ENCODE results near the gene CCM2. TPM values are rescaled to one million over a fixed set of nuclear protein-coding genes. Genes with fewer than 3 reads are reported as not detected.

Gene CCM2
- total RNA-seq, 1 experiment from 2014 or later: 62.9 TPM

DNA sequence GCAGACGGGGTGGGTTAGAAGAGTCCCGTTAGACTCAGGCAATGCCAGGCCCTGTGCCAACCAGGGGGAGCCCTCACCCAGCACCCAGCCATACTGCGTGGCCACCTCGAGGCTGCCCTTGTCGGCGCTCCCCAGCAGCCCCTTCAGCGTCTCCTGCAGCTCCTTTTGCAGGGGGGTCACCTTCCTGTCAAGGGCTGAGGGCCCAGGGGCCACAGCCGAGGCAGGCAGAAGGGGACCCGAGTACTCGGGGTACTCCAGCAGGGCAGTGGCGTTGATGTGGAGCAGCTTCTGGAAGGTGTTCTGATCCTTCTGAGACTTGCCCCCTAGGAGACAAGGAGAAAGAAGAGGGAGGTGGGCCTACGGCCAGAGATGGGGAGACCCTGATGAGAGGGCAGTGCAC is 101.7 kb downstream of the CCM2 start:
- Mint-ChIP-seq H3K27me3 (ENCODE audit: unreplicated experiment) (no peaks in the 10 kb centered on the region), H3K4me3 (ENCODE audit: low read depth, unreplicated experiment) (no peak overlapping the region)

DNA sequence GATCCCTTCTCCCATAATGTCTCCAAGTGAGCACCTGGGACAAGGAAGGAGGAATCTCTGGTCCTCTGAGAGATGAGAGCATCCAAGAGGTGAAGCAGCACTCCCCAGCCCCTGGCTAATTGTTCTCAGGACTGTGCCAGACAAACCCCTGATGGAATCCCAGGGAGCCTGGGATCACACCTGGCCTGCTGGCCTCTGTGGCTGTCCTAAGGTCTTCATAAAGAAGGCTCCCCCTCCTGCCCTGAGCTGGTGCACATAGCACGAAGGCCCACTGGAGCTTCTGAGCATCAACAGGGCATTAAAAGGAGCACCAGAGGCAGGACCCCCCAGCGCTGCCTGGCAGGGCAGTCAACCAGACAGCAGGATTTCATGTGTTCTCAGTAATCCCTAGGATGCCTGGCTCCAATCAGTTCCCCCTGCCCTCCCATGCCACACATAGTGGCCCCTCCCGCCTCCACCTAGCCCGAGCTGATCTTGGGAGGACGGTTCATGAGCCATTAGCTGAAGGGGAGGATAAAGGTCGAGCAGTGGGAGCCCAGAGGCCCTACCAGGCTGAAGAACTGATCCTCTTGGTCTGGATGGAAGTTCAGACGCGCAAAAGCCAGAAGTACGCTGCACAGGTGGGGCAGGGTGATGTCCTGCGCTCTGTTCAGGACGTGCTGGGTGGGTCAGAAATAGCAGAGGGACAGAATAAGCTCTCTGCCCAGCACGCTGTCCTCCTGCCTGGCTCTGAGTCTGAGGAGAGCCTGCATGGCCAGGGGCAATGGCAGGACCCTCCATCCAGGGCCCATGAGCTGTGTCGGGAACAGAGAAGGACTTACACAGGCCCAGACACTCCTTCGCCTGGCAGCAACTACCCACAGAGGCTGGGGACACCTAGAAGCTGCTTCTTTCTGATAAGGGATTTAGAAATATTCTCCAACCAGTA is 103.0 kb downstream of the CCM2 start:
- TF ChIP-seq, protein P1, sequence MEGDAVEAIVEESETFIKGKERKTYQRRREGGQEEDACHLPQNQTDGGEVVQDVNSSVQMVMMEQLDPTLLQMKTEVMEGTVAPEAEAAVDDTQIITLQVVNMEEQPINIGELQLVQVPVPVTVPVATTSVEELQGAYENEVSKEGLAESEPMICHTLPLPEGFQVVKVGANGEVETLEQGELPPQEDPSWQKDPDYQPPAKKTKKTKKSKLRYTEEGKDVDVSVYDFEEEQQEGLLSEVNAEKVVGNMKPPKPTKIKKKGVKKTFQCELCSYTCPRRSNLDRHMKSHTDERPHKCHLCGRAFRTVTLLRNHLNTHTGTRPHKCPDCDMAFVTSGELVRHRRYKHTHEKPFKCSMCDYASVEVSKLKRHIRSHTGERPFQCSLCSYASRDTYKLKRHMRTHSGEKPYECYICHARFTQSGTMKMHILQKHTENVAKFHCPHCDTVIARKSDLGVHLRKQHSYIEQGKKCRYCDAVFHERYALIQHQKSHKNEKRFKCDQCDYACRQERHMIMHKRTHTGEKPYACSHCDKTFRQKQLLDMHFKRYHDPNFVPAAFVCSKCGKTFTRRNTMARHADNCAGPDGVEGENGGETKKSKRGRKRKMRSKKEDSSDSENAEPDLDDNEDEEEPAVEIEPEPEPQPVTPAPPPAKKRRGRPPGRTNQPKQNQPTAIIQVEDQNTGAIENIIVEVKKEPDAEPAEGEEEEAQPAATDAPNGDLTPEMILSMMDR (IDR thresholded peaks at IDR 0.05; ENCODE audit: unreplicated experiment): no peak
- Mint-ChIP-seq H3K4me1 (ENCODE audit: low read depth, unreplicated experiment) (peaks cover 11% of the 10 kb centered on the region), H3K9me3 (ENCODE audit: low read depth, unreplicated experiment) (no peaks in the 10 kb centered on the region), H3K27me3 (ENCODE audit: unreplicated experiment) (no peaks in the 10 kb centered on the region), H3K27ac (ENCODE audit: unreplicated experiment) (no peak overlapping the region), H3K36me3 (ENCODE audit: insufficient read depth, unreplicated experiment) (peaks cover 72% of the 10 kb centered on the region), H3K4me3 (ENCODE audit: low read depth, unreplicated experiment) (no peak overlapping the region)
- intact Hi-C loops (cut with micrococcal nuclease; ENCODE audit: unreplicated experiment): no loop called here
- no peak for DNase-seq
- BruUV-seq (replicated peaks): no TSS peak
- CTCF ChIA-PET: interaction anchor here (0.6 kb wide), 2 partner anchors 11 to 18 kb away, joined by 3 read pairs; no protein-coding TSS in a partner anchor

More for the DNA sequence above, 101.7 kb downstream of the CCM2 start:
- H3K4me1 Mint-ChIP-seq (ENCODE audit: low read depth, unreplicated experiment): no peaks in the 10 kb centered on the region
- no peaks in the 10 kb centered on the region for H3K9me3 Mint-ChIP-seq (ENCODE audit: low read depth, unreplicated experiment)
- no TSS peak for BruUV-seq (replicated peaks)
- intact Hi-C loops (cut with micrococcal nuclease; ENCODE audit: unreplicated experiment): no loop called here
- H3K36me3 Mint-ChIP-seq (ENCODE audit: insufficient read depth, unreplicated experiment): peaks cover 60% of the 10 kb centered on the region
- H3K27ac Mint-ChIP-seq (ENCODE audit: unreplicated experiment): no peak overlapping the region
- TF ChIP-seq, protein P1 (IDR thresholded peaks at IDR 0.05; ENCODE audit: unreplicated experiment): no peak
- CTCF ChIA-PET: no interaction called here
- no peak for DNase-seq

DNA sequence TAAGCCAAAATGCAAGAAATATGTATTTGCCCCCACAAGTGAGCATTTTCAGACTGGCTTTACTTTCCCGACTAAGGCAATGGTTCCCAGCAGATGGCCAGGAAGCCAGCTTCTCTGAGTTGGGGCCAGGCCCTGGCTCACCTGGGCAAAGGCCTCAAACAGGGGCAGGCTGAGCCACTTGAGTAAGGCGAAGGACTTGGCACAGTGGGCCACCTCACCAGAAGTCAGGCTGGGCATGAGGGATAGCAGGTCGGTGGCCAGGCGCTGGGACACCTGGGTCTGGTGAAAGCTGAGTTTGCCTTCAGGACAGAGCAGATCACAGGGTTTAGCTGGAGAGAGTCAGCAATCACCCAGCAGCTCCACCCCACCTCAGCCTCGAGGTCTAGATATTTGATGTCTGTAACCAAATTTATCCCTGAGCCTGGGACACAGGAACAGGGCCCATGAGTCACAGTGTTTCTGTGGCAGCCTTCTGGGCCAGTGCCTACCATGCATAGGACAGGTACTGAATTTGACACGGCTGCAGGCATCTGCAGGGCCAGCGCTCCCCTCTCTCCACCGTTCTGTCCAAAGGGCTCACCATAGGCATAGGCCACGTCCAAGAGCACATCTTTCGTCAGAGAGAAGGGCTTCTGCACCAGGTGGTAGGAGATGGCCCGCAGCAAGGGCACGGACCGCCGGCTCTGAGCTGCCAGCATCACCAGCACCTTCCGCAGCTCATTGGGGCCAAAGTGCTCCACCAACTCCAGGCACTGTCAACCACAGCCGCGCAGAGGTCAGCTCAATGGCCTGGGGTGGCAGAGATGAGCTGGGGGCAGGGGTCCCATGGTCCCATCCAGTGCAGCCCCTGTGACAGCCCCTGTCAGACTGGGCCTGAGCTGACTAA is 104.2 kb downstream of the CCM2 start:
- intact Hi-C loops (cut with micrococcal nuclease; ENCODE audit: unreplicated experiment): no loop called here
- Mint-ChIP-seq H3K9me3 (ENCODE audit: low read depth, unreplicated experiment) (no peaks in the 10 kb centered on the region), H3K4me1 (ENCODE audit: low read depth, unreplicated experiment) (peaks cover 21% of the 10 kb centered on the region), H3K27me3 (ENCODE audit: unreplicated experiment) (no peaks in the 10 kb centered on the region), H3K36me3 (ENCODE audit: insufficient read depth, unreplicated experiment) (peaks cover 77% of the 10 kb centered on the region), H3K4me3 (ENCODE audit: low read depth, unreplicated experiment) (no peak overlapping the region), H3K27ac (ENCODE audit: unreplicated experiment) (no peak overlapping the region)
- CTCF ChIA-PET: no interaction called here
- BruUV-seq (replicated peaks): no TSS peak
- TF ChIP-seq, protein P1 (IDR thresholded peaks at IDR 0.05; ENCODE audit: unreplicated experiment): no peak
- no peak for DNase-seq

DNA sequence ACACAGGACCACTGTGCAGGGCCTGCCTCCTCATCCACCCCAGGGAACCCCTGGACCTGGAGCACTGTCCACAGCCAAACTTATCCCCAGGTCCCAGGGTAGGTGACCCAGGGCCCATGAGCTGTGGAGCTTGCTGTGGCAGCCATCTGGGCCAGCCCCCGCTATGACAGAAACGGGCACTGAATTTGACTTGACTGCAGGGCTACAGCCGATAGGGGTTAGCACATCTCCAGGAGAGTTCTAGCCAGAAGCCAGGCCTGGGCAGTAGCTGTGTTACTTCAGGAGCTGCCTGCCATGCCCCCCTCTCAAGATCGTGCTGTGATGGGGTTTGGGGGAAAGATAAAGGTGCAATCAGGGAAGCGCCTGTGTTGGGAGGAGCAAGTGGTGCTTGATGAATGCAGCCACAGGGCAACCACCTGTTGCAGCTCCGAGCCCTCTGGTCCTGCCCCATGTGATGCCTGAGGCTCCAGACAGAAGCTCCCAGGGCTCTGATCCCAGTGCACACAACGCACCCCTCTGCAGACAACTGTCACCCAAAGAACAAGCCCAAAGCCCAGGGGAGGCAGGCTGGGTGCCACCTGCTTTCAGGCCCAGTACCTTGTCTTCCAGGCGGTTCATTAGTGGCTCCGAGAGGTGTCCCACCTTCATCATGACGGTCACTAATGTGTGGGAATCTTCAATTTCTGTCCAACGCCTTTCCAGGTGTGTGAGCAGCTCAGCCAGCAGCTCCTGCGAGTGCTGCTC is 105.0 kb downstream of the CCM2 start:
- no TSS peak for BruUV-seq (replicated peaks)
- intact Hi-C loops (cut with micrococcal nuclease; ENCODE audit: unreplicated experiment): no loop called here
- DNase-seq: no peak
- CTCF ChIA-PET: no interaction called here
- H3K4me1 Mint-ChIP-seq (ENCODE audit: low read depth, unreplicated experiment): peaks cover 25% of the 10 kb centered on the region
- peaks cover 72% of the 10 kb centered on the region for H3K36me3 Mint-ChIP-seq (ENCODE audit: insufficient read depth, unreplicated experiment)
- TF ChIP-seq, protein P1 (IDR thresholded peaks at IDR 0.05; ENCODE audit: unreplicated experiment): no peak
- no peaks in the 10 kb centered on the region for H3K27me3 Mint-ChIP-seq (ENCODE audit: unreplicated experiment)
- no peak overlapping the region for H3K4me3 Mint-ChIP-seq (ENCODE audit: low read depth, unreplicated experiment)
- no peak overlapping the region for H3K27ac Mint-ChIP-seq (ENCODE audit: unreplicated experiment)
- H3K9me3 Mint-ChIP-seq (ENCODE audit: low read depth, unreplicated experiment): no peaks in the 10 kb centered on the region
